CD14-positive monocyte (primary cell): Measurements from ENCODE around the gene LRRC7. TPM values are rescaled to one million over a fixed set of nuclear protein-coding genes. Genes with fewer than 3 reads are reported as not detected.

Experiments used
- DNase-seq, 3 donors: peaks; one replicate each; pipeline ENCODE4 v3.0.0-alpha.2; 2011 to 2022
- H2AFZ ChIP-seq: 2 replicates; pipeline ENCODE4 v1.6.0; 2012; ENCODE audit warnings: mild to moderate bottlenecking, low read depth, low read length, inconsistent platforms; ENCODE audit not compliant: insufficient read depth, poor library complexity, severe bottlenecking
- H3K27ac ChIP-seq, 2 donors: 1 replicate in 1 of 2; 2 replicates in 1 of 2; pipeline ENCODE4 v1.5.1; 2012 to 2013; ENCODE audit warnings: low read length in 2 of 2, control low read depth in 1 of 2, inconsistent platforms in 1 of 2, low read depth in 1 of 2, mild to moderate bottlenecking in 1 of 2
- H3K27me3 ChIP-seq, 2 donors: one replicate each; pipeline versions ENCODE4 v1.6.0 to v1.6.1; 2011 to 2013; ENCODE audit warnings: low read length in 2 of 2; ENCODE audit not compliant: control insufficient read depth in 2 of 2, insufficient read depth in 2 of 2
- H3K36me3 ChIP-seq, 2 donors: replicated peaks in 1 of 2; 1 replicate in 1 of 2; 2 replicates in 1 of 2; pipeline versions ENCODE4 v1.5.1 to v1.6.1; 2012 to 2013; ENCODE audit warnings: low read length in 2 of 2, control low read depth in 1 of 2, inconsistent platforms in 1 of 2, mild to moderate bottlenecking in 1 of 2; ENCODE audit not compliant: insufficient read depth in 2 of 2, control insufficient read depth in 1 of 2
- H3K4me1 ChIP-seq, 2 donors: 1 replicate in 1 of 2; 2 replicates in 1 of 2; pipeline versions ENCODE4 v1.5.1 to v1.6.1; 2012 to 2013; ENCODE audit warnings: low read length in 2 of 2, control low read depth in 1 of 2, inconsistent platforms in 1 of 2, mild to moderate bottlenecking in 1 of 2, moderate library complexity in 1 of 2; ENCODE audit not compliant: insufficient read depth in 2 of 2, control insufficient read depth in 1 of 2
- H3K4me2 ChIP-seq: replicated peaks from 2 replicates; pipeline ENCODE3; 2012; ENCODE audit warnings: low read length, moderate library complexity, mild to moderate bottlenecking; ENCODE audit not compliant: poor library complexity, severe bottlenecking; ENCODE audit errors: extremely low read depth
- H3K4me3 ChIP-seq, 3 experiments: fragments of 200-600 bp in 1 of 3; sonication (generic) in 1 of 3; replicated peaks in 1 of 3; 1 replicate in 2 of 3; 2 replicates in 1 of 3; pipeline ENCODE4 v1.5.1; 2011 to 2013; ENCODE audit warnings: low read length in 3 of 3, mild to moderate bottlenecking in 3 of 3, control low read depth in 2 of 3, low read depth in 2 of 3, inconsistent platforms in 1 of 3, moderate library complexity in 1 of 3
- H3K79me2 ChIP-seq: 2 replicates; pipeline ENCODE4 v1.6.0; 2012; ENCODE audit warnings: mild to moderate bottlenecking, control low read depth, inconsistent platforms, low read length, moderate library complexity; ENCODE audit not compliant: insufficient read depth
- H3K9ac ChIP-seq: 2 replicates; pipeline ENCODE4 v1.6.0; 2017; ENCODE audit warnings: low read length, mild to moderate bottlenecking; ENCODE audit not compliant: insufficient read depth, poor library complexity, severe bottlenecking
- H3K9me3 ChIP-seq, 2 donors: replicated peaks in 1 of 2; 1 replicate in 1 of 2; 2 replicates in 1 of 2; pipeline versions ENCODE4 v1.5.1 to v1.6.1; 2012 to 2013; ENCODE audit warnings: low read length in 2 of 2, control low read depth in 1 of 2; ENCODE audit not compliant: control insufficient read depth in 1 of 2, insufficient read depth in 1 of 2
- H4K20me1 ChIP-seq: 2 replicates; pipeline ENCODE4 v1.6.0; 2012; ENCODE audit warnings: mild to moderate bottlenecking, low read length, control low read depth, moderate library complexity; ENCODE audit not compliant: insufficient read depth
- H3K27ac Mint-ChIP-seq, 7 donors: one replicate each; pipeline ENCODE4 v1.8.0; 2020; ENCODE audit warnings: mild to moderate bottlenecking in 7 of 7, mixed read lengths in 7 of 7, moderate library complexity in 6 of 7, inconsistent platforms in 2 of 7
- H3K27me3 Mint-ChIP-seq, 3 donors: one replicate each; pipeline ENCODE4 v1.8.0; 2021 to 2022; ENCODE audit warnings: low read depth in 3 of 3, mild to moderate bottlenecking in 3 of 3, mixed read lengths in 3 of 3, moderate library complexity in 3 of 3, inconsistent platforms in 1 of 3
- H3K36me3 Mint-ChIP-seq, 2 donors: one replicate each; pipeline ENCODE4 v1.8.0; 2020; ENCODE audit warnings: mixed read lengths in 2 of 2, inconsistent platforms in 1 of 2, mild to moderate bottlenecking in 1 of 2
- H3K4me1 Mint-ChIP-seq: one replicate; pipeline ENCODE4 v1.8.0; 2020; ENCODE audit warnings: mild to moderate bottlenecking, mixed read lengths
- H3K4me3 Mint-ChIP-seq, 2 donors: one replicate each; pipeline ENCODE4 v1.8.0; 2020; ENCODE audit warnings: mild to moderate bottlenecking in 2 of 2, mixed read lengths in 2 of 2, moderate library complexity in 1 of 2
- H3K9me3 Mint-ChIP-seq, 7 donors: one replicate each; pipeline ENCODE4 v1.8.0; 2020 to 2022; ENCODE audit warnings: mixed read lengths in 7 of 7, mild to moderate bottlenecking in 6 of 7, moderate library complexity in 6 of 7, inconsistent platforms in 2 of 7
- WGBS: methylation state at CpG from one replicate; pipeline ENCODE4 v1.1.5; 2013; ENCODE audit warnings: missing lambda C conversion rate; ENCODE audit not compliant: insufficient coverage; 5-methylcytosine and 5-hydroxymethylcytosine counted together
- intact Hi-C, 2 donors: fragments of 100-400 bp; cut with micrococcal nuclease; formaldehyde crosslinking; loops; one replicate each; pipeline versions ENCODE4 v1.15.0 to v1.15.1; 2023
- polyA plus RNA-seq, 3 donors: library from polyadenylated mRNA; depleted of rRNA in 1 of 3; unstranded in 2 of 3; stranded (reverse) in 1 of 3; fragments of 300-500 nt in 2 of 3; fragments of >200 nt in 1 of 3; fragmentation: Illumina TruSeq in 2 of 3; gene quantifications; 1 replicate in 2 of 3; 2 replicates in 1 of 3; pipeline ENCODE4 v1.2.3, GENCODE V29; 2012 to 2021
- TF ChIP-seq, protein P1 (sequence below): fragments of 200-600 bp; IDR thresholded peaks from one replicate; pipeline ENCODE4 v1.8.0; 2022; ENCODE audit warnings: antibody characterized with exemption, mild to moderate bottlenecking

LRRC7 gene
- polyA plus RNA-seq, 3 donors: not detected

DNA sequence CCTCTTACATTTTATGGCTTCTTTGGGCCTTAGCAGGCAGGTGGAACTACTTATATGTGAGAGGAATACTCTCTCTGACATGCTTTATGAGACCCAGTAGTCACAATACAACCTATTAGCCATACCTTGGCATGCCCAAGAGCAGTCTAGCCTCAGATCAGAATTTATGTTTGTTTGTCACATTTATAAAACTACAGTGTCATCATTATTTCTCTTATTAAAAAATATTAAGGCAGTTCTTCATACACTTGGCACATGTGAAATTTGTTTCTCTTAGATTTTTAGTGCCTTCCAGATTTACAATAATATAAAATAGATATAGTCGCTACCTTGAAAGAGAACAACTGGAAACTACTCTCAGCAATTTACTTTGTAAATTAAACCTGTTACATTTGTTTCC lies 519.2 kb downstream of the LRRC7 start:
- intact Hi-C loops: no loop called here
- Mint-ChIP-seq H3K27me3 (peaks cover 0 to 2% (median 2%) of the 10 kb centered on the region in 3 donors), H3K36me3 (no peaks in the 10 kb centered on the region), H3K4me3 (no peak overlapping the region), H3K9me3 (peaks cover 2 to 10% (median 6%) of the 10 kb centered on the region in 7 donors), H3K4me1 (peaks cover 5% of the 10 kb centered on the region), H3K27ac (no peak overlapping the region)
- WGBS: no CpG with 5 or more reads among the region's 1 CpG
- H3K27me3 ChIP-seq: no peaks in the 10 kb centered on the region
- H3K4me2 ChIP-seq: no peak overlapping the region
- no peak for DNase-seq
- H2AFZ ChIP-seq: no peak overlapping the region
- H4K20me1 ChIP-seq: no peaks in the 10 kb centered on the region
- no peak overlapping the region for H3K9ac ChIP-seq
- no peak overlapping the region for H3K4me3 ChIP-seq
- H3K79me2 ChIP-seq: no peaks in the 10 kb centered on the region
- H3K4me1 ChIP-seq: peaks cover 5 to 8% of the 10 kb centered on the region in 2 donors
- TF ChIP-seq, protein P1, sequence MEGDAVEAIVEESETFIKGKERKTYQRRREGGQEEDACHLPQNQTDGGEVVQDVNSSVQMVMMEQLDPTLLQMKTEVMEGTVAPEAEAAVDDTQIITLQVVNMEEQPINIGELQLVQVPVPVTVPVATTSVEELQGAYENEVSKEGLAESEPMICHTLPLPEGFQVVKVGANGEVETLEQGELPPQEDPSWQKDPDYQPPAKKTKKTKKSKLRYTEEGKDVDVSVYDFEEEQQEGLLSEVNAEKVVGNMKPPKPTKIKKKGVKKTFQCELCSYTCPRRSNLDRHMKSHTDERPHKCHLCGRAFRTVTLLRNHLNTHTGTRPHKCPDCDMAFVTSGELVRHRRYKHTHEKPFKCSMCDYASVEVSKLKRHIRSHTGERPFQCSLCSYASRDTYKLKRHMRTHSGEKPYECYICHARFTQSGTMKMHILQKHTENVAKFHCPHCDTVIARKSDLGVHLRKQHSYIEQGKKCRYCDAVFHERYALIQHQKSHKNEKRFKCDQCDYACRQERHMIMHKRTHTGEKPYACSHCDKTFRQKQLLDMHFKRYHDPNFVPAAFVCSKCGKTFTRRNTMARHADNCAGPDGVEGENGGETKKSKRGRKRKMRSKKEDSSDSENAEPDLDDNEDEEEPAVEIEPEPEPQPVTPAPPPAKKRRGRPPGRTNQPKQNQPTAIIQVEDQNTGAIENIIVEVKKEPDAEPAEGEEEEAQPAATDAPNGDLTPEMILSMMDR: no peak
- H3K9me3 ChIP-seq: peaks cover 0 to 8% of the 10 kb centered on the region in 2 donors
- no peak overlapping the region for H3K27ac ChIP-seq
- no peaks in the 10 kb centered on the region for H3K36me3 ChIP-seq

DNA sequence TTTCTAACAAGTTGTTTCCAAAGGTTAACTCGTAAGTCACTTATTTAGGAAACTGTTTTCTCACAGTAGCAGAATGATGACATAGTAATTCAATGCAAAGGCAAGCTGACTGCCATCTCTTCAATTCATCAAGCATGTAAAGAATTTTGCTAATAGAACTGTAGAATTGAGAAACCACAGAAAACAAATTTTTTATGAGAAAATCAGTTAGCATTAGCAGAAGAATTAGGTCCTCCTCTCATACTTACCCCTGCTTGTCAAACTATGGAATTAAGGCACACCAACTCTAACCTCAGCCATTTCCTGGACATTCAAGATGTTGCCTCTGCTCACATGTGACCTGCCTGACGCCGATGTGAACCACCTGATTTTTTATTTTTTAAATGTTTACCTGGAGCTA lies 522.4 kb downstream of the LRRC7 start:
- no peaks in the 10 kb centered on the region for H3K4me1 ChIP-seq
- Mint-ChIP-seq H3K4me1 (no peaks in the 10 kb centered on the region), H3K4me3 (no peak overlapping the region), H3K9me3 (peaks cover 0 to 4% (median 0%) of the 10 kb centered on the region in 7 donors), H3K27ac (no peak overlapping the region), H3K36me3 (no peaks in the 10 kb centered on the region), H3K27me3 (no peaks in the 10 kb centered on the region)
- no peaks in the 10 kb centered on the region for H4K20me1 ChIP-seq
- DNase-seq: no peak
- intact Hi-C loops: no loop called here
- TF ChIP-seq, protein P1: no peak
- H3K79me2 ChIP-seq: no peaks in the 10 kb centered on the region
- no peaks in the 10 kb centered on the region for H3K27me3 ChIP-seq
- no peaks in the 10 kb centered on the region for H3K9me3 ChIP-seq
- H3K4me2 ChIP-seq: no peak overlapping the region
- H3K36me3 ChIP-seq: no peaks in the 10 kb centered on the region
- no peak overlapping the region for H3K9ac ChIP-seq
- WGBS: no CpG with 5 or more reads among the region's 3 CpGs
- H3K4me3 ChIP-seq: no peak overlapping the region
- H2AFZ ChIP-seq: no peak overlapping the region
- no peak overlapping the region for H3K27ac ChIP-seq
